GM18505 (cell line): ENCODE data around the gene EIF3M.
"Not testable (repeated sequence)": the region's sequence is repeated elsewhere in the genome, so short reads cannot be mapped to it uniquely, and the experiment has no call there.

ENCODE experiments used
- ATAC-seq: cut with Tn5 transposase; IDR thresholded peaks from one replicate; pipeline ENCODE4 v1.9.1; 2021; ENCODE audit not compliant: unreplicated experiment
- POLR2A ChIP-seq: IDR thresholded peaks from 4 replicates; pipeline ENCODE4 v1.6.1; 2011; ENCODE audit warnings: borderline replicate concordance; ENCODE audit not compliant: insufficient read depth, insufficient read length; ENCODE audit errors: extremely low read depth

Gene EIF3M

GRCh38 chr11:32576456-32576855, 7.2 kb upstream of the EIF3M start:
- ATAC-seq: no peak
- TF ChIP-seq POLR2A: no peak

GRCh38 chr11:32580967-32581366, 2.7 kb upstream of the EIF3M start:
- TF ChIP-seq POLR2A: no peak
- no peak for ATAC-seq

DNA sequence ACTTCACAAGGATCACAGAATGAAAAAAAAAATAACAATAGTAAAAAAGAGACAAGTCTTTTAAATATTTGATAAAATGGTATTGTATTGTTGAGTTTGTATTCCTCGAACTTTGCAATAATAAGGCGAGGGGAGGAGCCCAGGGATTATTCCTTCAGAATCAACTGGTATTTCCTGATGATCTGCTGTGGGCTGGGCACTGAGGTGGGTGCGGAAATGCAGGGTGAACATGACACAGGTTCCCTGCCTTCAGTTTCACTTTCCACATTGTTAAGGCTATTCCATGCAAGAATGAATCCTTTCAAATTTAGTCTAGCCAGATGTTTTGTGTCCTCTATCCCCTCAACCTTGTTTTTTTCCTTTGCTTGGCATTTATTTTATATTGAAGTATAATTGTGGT, 2.1 kb upstream of the EIF3M start:
- no peak for TF ChIP-seq POLR2A
- ATAC-seq: no peak

DNA sequence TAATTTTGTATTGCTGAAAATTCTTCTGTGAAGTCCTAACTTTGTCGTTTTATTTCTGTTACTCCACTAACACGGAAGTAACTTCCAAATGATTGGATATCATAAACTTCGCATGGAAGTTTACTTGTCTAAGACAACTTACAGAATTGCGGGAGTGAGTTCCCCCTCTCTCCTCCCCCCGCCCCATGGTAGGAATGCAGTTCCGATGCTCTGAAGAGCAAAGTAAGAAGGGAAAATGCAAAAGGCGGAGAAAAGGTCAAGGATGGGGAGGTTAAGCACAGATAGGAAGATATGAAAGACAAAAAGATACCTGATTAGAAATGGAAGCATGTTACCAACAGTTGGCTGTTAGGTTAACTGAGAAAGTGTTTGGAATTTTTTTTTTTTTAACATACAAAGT, 1.3 kb downstream of the EIF3M start:
- TF ChIP-seq POLR2A: no peak
- no peak for ATAC-seq

GRCh38 chr11:32586576-32587190, 3.1 kb downstream of the EIF3M start:
- no peak for TF ChIP-seq POLR2A
- ATAC-seq: no peak

DNA sequence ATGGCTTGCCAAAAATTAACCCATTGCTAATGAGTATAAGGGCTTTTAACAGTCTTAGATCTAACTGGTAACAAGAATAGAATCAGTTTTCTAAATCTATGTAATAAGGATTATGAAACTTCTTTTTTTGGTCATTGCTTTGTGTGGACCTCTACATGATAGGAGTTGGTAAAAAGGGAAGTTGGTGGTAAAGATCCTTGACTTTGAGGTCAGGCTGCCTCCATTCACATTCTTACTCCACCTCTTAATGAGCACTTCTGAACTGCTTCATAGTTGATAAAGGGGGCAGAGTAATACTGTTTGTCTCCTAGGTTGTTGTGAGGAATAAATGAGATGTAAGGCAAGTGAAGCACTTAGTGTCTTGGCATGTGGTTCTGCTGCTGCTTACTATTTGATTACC, 10.6 kb downstream of the EIF3M start:
- no peak for ATAC-seq
- TF ChIP-seq POLR2A: no peak

- ATAC-seq: not testable (repeated sequence)
Observed at GRCh38 chr11:32596114-32596513, 12.5 kb downstream of the EIF3M start.

GRCh38 chr11:32597921-32598320, 14.3 kb downstream of the EIF3M start:
- no peak for TF ChIP-seq POLR2A
- ATAC-seq: no peak

DNA sequence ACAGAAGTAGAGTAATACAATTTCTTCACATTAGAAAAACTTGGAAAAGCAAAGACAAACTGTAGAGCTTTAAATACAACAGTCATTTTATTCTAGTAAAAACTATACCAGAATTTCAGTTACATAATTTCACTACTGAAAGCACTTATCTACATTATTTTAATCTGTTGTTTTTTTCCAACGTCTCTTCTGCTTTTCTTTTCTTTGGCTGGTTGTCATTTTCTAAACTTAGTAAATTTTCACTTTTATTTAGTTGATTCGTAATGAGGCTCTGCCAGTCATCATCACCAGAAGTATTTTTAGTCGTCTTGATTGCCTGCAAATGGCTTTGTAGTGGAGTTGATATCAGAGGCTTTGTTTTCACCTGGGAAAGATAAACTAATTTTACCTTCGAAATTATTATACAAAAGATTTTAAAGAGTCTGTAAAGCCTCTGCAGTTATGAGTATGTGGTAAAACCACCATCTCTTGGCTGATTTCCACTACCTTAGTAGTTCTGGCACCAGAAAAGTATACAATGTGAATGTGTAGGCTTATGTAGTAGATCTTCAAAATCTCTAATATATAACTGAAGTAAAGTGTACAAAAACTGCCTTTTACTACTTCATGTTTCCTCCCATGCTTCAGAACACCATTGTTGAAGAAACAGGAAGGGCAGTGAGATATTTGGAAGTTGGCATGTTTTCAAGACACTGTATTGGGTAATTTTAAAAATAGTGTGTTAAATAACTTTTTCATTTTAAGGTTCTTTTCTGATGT, 19.2 kb downstream of the EIF3M start:
- no peak for TF ChIP-seq POLR2A

DNA sequence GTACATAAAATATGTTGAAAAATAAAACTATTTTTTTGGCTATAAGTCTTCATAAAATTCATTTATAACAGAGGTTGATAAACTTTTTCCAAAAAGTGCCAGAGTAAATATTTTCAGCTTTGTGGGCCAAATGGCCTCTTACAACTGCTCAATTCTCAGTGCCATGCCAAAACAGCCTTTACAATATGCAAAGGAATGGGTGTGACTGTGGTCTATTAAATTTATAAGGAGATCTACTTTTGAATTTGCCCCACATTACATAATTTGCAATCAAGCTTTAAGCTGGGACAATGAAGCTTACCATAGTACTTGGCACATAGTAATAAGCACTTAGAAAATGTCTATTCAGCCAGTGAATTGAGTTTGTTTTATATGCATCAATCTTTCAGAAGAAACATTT, 22.6 kb downstream of the EIF3M start:
- no peak for ATAC-seq
- no peak for TF ChIP-seq POLR2A

More for the DNA sequence above, 19.2 kb downstream of the EIF3M start:
- no peak for ATAC-seq

- not testable (repeated sequence) for ATAC-seq
Observed at GRCh38 chr11:32608826-32609225, 25.2 kb downstream of the EIF3M start.

DNA sequence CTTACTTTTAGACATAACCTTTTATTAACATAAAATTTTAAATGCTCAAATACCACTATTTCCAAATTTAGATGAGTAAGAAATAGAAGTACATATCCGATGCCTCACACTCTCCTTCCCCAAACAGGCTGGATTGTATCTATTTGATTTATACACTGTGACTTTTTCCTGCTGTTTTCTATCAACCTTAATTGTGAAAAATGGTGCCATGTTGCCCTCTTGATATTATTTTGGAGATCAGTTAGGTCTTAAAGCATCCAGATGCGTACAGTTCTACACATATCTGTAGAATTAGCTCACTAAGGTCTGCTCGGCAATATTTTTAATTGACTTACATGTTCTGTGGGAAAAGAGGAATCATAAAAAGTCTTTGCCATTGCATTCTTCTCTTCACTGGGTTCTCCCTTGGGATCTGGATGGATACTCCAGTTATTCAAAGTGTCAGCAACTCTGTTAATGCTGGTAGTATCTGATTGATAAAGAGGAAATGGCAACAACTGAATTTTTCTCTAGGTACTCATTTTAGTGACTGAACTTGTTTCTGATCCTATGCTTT, 27.2 kb downstream of the EIF3M start:
- no peak for TF ChIP-seq POLR2A
- ATAC-seq: no peak

GRCh38 chr11:32613500-32614151, 30.0 kb downstream of the EIF3M start:
- no peak for ATAC-seq
- TF ChIP-seq POLR2A: no peak

DNA sequence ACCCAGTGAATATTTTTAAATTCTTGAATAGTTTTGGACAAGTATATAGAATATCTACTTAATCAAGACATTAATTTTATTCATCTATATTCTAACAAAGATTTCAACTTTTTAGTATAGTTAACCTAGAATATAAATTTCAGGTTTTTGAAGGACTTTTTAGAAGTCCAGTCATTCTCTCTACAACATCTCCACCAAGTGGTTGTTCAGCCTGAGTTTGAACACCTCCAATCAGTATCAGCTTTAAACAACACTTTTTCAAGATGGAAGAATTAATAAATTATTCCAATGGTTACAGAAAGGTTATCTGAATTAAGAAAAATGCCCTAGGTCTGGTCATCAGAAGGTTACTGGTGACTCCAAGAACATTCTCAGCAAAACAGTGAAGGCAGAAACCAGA, 31.8 kb downstream of the EIF3M start:
- ATAC-seq: no peak
- TF ChIP-seq POLR2A: no peak

- ATAC-seq: no peak
- no peak for TF ChIP-seq POLR2A
Observed at GRCh38 chr11:32616903-32617302, 33.3 kb downstream of the EIF3M start.

- ATAC-seq: no peak
- TF ChIP-seq POLR2A: no peak
Observed at GRCh38 chr11:32630844-32631243, 47.2 kb downstream of the EIF3M start.
